ENCODE results near the gene CASP7.
"Not testable (repeated sequence)": the region's sequence is repeated elsewhere in the genome, so short reads cannot be mapped to it uniquely, and the experiment has no call there.

CASP7 gene

DNA sequence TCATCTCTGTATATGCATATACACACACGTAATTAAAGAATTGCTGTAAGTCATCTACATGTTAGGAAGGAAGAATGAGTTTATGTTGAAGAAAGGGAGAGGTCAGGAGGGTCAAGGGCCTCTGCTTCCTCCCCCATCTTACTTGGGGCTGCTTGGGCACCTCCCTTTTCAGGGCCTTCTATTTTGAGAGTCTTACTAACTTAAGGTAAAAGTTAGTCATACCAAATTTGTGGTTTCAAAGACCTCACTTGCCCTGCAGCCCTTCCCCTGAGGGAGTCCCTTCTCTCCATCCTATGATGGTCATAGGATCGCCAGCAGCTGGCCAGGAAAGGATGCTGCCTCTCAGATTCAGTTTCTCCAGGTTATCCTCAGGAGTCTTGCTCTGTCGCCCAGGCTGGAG lies 74.4 kb downstream of the CASP7 start:
- DNase-seq (ENCODE audit: low read depth) = no peak

DNA sequence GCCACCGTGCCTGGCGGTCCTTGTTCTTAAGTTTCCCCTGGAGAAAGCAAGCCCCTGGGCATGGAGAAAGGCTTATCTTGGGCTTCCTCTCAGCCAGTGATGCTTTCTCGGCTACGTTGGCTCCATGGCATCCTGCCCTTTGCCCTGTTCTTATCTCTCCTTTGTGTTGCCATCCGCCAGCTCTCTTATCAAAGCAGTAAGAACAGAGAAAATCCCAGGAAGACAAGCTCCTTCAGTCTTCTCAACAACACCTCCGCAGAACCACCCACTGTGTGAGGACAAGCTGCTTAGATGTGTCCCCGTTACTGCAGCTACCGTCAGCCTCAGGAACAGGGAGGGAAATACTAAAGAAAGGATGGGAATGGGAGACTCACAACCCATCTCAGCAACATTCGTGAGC lies 75.1 kb downstream of the CASP7 start:
- no peak for DNase-seq (ENCODE audit: low read depth)

DNA sequence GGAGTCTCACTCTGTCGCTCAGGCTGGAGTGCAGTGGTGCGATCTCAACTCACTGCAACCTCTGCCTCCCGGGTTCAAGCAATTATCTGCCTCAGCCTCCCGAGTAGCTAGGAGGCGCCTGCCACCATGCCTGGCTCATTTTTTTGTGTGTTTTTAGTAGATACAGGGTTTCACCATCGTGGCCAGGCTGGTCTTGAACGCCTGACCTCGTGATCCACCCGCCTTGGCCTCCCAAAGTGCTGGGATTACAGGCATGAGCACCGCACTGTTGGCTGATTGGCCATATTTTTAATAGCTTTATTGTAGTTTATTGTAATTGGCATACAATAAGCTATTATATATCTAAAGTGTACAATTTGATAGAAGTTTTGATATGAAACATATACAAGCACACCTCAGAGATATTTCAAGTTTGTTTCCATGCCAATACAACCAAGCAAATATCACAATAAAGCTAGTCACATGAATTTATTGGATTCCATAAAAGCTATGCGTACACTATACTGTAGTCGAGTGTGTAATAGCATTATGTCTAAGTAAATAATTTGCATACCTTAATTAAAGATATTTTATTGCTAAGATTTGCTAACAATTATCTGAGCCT lies 77.3 kb downstream of the CASP7 start:
- no peak for DNase-seq (ENCODE audit: low read depth)

DNA sequence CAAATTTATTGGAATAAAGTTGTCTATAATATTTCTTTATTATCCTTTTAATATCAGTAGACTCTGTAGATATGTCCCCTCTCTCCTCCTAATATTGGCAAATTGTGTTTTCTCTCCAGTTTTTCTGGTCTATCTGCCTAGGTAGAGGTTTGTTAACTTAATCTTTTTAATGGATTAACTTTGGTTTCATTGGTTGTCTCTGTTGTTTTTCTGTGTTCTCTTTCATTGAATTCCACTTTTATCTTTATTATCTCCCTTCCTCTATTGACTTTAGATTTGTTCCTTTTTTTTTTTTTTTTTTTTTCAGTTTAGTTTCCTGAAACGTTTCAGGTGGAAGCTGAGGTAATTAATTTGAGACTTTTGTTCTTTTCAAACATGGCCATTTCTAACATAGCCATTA lies 82.4 kb downstream of the CASP7 start:
- no peak for DNase-seq (ENCODE audit: low read depth)

DNA sequence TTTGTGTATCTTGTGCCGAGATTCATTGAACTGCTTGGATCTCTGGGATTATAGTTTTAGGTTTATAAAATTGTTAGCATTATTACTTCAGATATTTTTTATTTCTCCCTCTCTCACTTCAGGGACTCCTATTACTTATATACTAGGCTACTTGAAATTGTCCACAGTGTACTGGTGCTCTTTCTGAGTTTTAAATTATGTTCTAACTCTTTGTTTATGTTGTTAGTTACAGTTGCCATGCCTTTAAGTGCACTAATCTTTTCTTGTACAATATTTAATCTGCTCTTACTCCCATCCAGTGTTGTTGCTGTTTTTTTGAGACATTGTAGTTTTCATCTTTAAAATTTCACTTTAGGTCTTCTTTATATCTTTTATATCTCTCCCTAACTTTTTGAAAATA lies 84.9 kb downstream of the CASP7 start:
- no peak for DNase-seq (ENCODE audit: low read depth)

DNA sequence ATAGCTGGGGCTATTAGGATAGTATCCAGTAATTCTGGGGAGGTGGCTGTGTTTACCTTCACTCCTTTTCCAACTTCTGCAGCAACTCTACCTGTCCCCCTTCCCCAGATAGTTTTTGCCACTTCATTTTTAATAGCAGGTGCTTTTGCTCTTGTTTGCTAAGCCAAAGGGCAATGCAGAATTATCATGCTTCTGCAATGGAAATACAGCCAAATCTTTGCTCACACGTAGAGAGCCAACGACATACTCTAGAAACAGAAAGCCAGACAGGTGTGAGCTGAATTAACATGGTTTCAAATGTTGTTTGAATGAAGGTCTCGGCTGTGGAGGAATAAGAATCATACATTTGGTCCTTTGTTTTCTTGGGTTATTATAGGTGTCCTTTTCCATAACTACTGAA lies 86.2 kb downstream of the CASP7 start:
- DNase-seq (ENCODE audit: low read depth) = no peak

DNA sequence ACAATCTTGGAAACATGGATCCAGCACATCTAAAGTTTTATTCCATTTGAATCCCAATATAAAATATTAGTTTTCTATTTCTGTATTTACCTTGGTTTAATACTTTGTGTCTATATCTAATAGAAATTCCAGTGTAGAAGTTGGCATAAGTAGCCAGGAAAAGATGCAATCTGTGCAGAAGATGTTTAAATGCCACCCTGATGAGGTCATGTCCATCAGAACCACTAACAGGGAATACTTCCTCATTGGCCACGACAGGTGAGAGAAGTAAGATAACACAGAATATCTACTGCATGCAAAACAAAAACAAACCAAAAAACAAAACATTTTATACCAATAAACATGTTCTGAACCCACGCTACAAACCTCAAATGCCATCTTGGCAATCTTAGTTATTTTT lies 87.5 kb downstream of the CASP7 start:
- DNase-seq (ENCODE audit: low read depth) = no peak

DNA sequence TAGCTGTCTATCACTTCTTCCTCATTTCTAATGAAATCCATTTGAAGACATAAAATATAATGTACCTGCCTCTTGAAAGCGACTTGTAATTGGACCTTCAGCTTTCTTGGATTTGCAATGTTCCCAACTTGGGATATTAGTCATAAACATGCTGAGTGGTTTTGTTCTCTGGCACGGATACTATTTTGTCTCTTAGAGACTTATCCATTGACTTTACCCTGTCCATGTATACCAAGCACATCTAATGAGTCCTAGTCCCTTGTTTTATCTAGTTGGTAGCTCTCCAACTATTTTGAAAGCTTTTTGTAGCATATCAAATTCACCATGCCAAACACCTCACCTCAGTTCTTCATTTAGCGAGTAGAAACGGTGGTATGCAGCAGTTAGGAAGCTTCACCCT lies 90.6 kb downstream of the CASP7 start:
- DNase-seq (ENCODE audit: low read depth) = no peak

DNA sequence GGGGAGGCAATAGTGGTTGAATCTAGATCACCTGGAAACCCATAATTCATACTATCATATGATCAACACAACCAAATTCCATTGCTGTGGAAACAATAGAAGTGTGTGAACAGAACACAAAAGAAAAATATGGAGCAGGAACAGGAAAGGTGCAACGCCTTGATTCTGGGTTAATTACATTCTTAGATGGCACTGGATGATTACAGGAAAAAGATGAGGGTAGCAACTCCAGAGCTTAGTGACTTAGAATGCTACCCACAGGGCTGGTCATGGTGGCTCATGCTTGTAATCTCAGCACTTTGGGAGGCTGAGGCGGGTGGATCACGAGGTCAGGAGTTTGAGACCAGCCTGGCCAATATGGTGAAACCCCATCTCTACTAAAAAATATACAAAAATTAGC lies 91.4 kb downstream of the CASP7 start:
- not testable (repeated sequence) for DNase-seq (ENCODE audit: low read depth)

DNA sequence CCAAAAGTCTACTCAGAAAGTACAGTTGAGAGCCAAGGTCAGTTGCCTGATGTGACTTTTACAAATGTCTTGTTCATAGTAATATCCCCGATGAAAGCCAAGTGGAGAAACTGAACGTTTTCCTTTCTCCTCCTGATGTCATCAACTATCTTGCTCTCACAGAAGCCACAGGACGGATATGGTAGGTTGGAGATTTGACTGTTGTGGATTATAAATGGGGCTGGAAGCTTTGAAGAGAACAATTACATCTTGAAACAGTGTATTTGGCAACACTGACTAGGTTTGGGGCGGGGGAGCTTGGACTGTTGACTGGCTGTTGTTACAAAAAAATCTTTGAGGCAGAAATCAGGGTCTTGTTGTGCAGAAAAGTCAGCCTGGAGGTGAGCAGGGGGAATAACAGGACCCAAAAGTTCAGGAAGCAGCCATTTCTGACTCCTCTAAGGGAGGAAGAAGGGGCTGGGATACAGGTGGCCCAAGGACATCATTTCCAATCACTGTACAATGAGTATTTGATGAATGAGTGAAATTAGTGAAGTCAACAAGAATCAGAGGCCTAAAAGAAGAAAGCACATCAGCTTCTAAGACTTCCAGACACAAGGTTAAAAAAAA lies 96.1 kb downstream of the CASP7 start:
- no peak for DNase-seq (ENCODE audit: low read depth)

DNA sequence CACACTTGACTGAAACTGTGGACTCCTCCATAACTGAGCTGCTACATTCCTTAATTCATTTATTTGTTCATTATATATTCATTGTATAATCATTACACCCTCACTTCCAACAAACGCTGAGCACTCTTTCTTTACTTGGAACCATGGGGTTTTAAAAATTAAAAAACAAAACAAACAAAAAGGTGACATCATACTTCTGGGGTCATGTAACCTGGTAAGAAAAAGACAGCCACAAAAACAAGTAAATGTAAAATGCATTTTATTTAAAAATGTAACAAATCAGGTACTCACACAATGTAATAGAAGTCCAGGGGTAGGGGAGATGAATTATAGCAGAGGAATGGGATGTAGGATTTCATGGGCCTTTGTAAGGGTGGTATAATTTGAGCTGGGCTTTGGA lies 96.8 kb downstream of the CASP7 start:
- no peak for DNase-seq (ENCODE audit: low read depth)

Data from ELR (cell line).